ENCODE results near the gene MICA.

The MICA gene

GRCh38 chr6:31403283-31404060, at the start of gene MICA:
TSS of gene MICA (plus strand) at chr6:31403595. CDS start at chr6:31403633, 38 bp downstream.
- peak; percentile 90 for DNase-seq

GRCh38 chr6:31354158-31354863, 49.1 kb upstream of the MICA start:
- no peak for DNase-seq

DNA sequence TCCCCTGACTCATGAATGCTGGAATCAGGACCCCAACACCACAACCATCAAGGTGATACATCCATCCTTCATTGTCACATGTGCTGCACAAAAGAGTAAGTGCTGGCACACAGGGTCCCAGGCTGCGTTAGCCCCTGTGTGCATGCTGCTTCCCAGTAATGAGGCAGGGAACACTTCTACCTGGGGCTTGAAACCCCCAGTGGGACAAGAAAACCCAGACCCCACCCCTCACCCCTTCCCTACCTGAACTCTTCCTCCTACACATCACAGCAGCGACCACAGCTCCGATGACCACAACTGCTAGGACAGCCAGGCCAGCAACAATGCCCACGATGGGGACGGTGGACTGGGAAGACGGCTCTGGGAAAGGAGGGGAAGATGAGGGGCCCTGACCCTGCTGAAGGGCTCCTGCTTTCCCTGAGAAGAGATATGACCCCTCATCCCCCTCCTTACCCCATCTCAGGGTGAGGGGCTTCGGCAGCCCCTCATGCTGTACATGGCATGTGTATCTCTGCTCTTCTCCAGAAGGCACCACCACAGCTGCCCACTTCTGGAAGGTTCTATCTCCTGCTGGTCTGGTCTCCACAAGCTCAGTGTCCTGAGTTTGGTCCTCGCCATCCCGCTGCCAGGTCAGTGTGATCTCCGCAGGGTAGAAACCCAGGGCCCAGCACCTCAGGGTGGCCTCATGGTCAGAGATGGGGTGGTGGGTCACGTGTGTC, 48.4 kb upstream of the MICA start:
- DNase-seq = no peak

- DNase-seq = no peak
Observed at GRCh38 chr6:31355583-31355948, 47.8 kb upstream of the MICA start.

GRCh38 chr6:31356216-31356945, 47.0 kb upstream of the MICA start:
- peak; percentile 39 for DNase-seq

DNA sequence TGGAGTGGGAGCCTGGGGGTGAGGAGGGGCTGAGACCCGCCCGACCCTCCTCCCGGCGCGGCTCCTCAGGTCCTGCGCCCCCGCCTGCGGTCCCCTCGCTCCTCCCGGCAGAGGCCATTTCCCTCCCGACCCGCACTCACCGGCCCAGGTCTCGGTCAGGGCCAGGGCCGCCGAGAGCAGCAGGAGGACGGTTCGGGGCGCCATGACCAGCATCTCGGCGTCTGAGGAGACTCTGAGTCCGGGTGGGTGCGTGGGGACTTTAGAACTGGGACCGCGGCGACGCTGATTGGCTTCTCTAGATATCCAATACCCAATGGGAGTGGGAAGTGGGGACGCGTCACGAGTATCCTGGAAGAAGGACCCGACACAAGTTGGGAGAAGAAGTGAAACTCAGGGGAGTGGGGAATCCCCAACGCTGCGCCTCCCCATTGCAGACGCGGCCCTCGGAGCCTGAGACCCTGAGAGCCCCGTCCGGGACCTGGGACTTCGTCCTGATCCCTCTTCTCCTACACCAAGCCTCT, 46.4 kb upstream of the MICA start, which contains the start of gene HLA-B:
TSS of gene HLA-B (minus strand) at position 234 of the 521 bp plus-strand sequence. CDS start at position 213, 21 bp downstream.
- peak; percentile 92 for DNase-seq

DNA sequence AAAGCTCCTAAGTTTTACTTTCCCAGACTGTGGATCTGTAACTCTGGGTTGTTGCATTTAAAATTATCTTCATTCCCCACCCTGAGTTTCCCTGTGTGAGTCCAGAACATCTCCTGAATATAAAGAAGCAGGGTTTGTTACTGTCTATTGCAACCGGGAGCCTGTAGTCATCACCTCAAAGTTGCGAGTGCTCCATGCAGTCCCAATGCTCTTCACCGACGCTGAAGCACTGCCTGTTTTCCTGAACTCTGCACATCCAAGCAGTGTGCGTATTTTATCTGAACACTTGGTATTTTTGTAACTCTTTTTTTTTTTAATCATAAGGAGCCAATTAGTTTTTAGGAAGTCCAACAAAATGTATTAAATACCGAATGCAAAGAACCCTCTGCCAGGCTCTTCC, 45.5 kb upstream of the MICA start:
- no peak for DNase-seq

DNA sequence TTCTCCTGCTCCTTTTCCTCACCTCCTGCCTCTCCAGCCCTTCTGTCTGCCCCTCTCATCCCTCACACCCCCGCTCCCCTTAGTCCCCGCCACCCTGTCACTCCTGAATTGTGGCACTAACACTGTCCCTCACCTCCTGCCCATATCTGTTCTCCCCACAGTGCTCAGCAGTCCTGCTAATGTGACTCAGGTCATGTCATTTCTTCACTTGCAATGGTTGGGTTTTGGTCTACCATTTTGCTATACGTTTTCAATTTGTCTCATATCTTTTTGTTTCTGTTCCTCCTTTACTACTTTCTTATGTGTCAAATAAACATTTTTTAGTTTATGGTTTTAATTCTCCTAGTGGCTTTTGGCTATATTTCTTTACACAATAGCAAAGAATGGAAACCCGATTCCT, 45.1 kb upstream of the MICA start:
- no peak for DNase-seq

GRCh38 chr6:31359581-31359980, 43.8 kb upstream of the MICA start:
- no peak for DNase-seq

GRCh38 chr6:31362751-31363150, 40.6 kb upstream of the MICA start:
- DNase-seq = no peak

GRCh38 chr6:31363811-31364210, 39.6 kb upstream of the MICA start:
- no peak for DNase-seq

DNA sequence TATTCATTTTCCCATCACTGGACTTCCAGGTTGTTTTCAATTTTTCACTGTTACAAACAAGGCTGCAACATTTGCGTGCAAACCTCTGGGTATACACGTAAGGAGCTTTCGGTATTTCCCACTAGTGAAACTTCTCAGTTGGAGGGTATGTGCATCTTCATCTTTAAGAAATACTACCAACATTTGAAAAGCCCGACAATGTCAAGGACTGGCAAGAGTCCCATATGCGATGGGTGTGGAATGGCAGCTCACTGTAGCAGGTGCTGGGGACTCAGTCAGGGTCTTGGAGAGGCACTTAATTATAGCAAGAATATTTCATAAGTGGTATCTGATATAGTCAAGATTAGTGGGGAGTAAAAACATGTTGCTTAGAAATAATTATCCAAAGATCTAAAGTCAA, 37.5 kb upstream of the MICA start:
- no peak for DNase-seq

- peak; percentile 94 for DNase-seq
Observed at GRCh38 chr6:31366693-31367470, 36.5 kb upstream of the MICA start.

DNA sequence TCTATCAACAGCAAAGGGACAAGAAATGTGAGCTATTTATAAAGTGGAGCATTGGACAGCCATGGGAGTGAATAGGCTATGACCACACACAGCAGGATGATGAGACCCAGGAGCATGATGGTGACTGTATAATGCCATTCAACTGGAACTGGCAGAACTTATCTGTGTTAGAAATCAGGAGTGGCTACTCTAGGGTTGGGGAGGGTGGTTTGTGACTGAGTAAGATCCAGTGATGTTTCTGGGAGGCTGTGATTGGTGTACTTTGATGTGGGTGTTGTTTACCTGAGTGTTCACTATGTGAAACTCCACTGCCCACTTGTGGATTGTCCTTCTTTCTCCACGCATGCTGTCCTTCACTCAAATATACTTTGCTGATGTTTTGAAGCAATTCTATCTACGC, 34.9 kb upstream of the MICA start:
- DNase-seq = no peak

DNA sequence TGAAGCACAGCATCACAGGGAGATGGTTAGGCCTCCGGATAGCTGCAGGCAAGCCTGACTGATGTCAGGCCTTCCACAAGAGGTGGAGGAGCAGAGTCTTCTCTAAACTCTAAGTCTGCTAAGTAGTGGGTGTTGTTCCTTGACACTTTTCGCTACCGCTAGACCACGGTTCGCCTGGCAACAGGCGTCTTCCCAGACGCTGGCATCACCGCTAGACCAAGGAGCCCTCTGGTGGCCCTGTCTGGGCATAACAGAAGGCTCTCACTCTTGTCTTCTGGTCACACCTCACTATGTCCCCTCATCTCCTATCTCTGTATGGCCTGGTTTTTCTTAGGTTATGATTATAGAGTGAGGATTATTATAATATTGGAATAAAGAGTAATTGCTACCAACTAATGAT, 29.3 kb upstream of the MICA start:
- peak; percentile 17 for DNase-seq

DNA sequence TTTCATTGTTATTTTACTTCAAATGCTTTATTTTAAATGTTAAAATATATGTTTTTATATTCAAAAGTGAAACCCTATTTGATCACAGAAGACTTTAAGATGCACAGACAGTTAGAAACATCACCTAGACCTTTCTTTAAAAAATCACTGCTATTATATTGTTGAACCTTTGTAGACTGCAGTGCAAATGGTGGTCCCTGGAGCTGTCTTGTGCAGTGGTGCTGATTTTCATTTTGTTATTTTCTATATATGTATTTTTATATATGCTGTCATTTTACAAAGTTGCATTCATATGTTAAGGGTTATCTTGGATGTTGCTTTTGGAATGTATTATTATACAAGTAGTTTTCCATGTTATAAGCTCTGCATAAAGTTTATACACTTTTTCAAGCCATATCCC, 27.7 kb upstream of the MICA start:
- DNase-seq = no peak

GRCh38 chr6:31377029-31377428, 26.4 kb upstream of the MICA start:
- no peak for DNase-seq

- DNase-seq = no peak
Observed at GRCh38 chr6:31378062-31378720, 25.2 kb upstream of the MICA start.

GRCh38 chr6:31378721-31379103, 24.7 kb upstream of the MICA start:
- DNase-seq = no peak

DNA sequence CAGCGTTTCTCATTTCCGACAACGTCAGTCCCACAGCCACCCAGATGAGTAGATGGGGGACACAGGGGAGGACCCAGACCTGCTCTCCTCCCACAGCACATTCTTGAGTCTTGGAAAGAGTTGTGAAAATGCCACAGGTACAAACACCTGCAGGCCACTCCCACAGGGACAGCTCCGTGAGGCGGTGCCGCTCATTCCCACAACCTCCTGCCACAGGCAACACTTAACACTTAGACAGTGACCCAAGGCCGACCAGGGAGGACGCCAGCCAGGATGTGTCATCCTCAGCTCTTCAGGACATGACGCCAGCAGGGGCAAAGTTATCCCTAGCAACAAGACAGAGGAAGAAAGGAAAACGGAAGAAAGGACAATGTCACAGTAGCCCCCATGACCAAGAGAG, 23.5 kb upstream of the MICA start:
- no peak for DNase-seq

- DNase-seq = no peak
Observed at GRCh38 chr6:31381666-31382065, 21.7 kb upstream of the MICA start.
